OCI-LY7 (cell line): ENCODE data around the gene CABLES1. TPM values are rescaled to one million over a fixed set of nuclear protein-coding genes. Genes with fewer than 3 reads are reported as not detected.
A peak's percentile ranks its signal among the peaks of the same experiment; 100 is the strongest.

ENCODE experiments used
- BruUV-seq: library from RNA; stranded (reverse); fragments of 400-500 nt; replicated peaks from 2 replicates; lab custom pipeline; 2021; lab: Mats Ljungman, UMichigan
- CTCF ChIA-PET: fragments of 300-600 bp; sonication (Branson Sonifier 250); formaldehyde crosslinking; loops from one replicate; lab custom pipeline; 2022; ENCODE audit warnings: antibody characterized with exemption; ENCODE audit not compliant: unreplicated experiment; lab: Charles Lee
- POLR2A ChIA-PET: fragments of 300-600 bp; sonication (Branson Sonifier 250); formaldehyde crosslinking; loops from one replicate; lab custom pipeline; 2022; ENCODE audit warnings: antibody characterized with exemption; lab: Charles Lee
- DNase-seq: peaks from one replicate; pipeline ENCODE4 v3.0.0-alpha.2; 2015; ENCODE audit warnings: low spot score
- H2AFZ ChIP-seq: fragments of 200-600 bp; sonication (generic), shearing (Covaris generic); 2 replicates; pipeline ENCODE4 v1.6.1; 2014; ENCODE audit warnings: mild to moderate bottlenecking, antibody characterized with exemption, low read length, moderate library complexity
- H3K27ac ChIP-seq: fragments of 200-600 bp; sonication (generic); 2 replicates; pipeline ENCODE4 v1.5.1; 2014; ENCODE audit warnings: mixed run types, low read depth, mild to moderate bottlenecking, moderate library complexity, low read length, inconsistent platforms; ENCODE audit not compliant: poor library complexity, severe bottlenecking
- H3K36me3 ChIP-seq: fragments of 200-600 bp; sonication (generic); 2 replicates; pipeline ENCODE4 v1.6.1; 2014; ENCODE audit warnings: mild to moderate bottlenecking, antibody characterized with exemption, low read length, moderate library complexity, mixed read lengths; ENCODE audit not compliant: insufficient read depth
- H3K4me1 ChIP-seq: fragments of 200-600 bp; sonication (generic); 2 replicates; pipeline ENCODE4 v1.5.1; 2014; ENCODE audit warnings: mild to moderate bottlenecking, low read length; ENCODE audit not compliant: insufficient read depth, poor library complexity, severe bottlenecking
- H3K4me2 ChIP-seq: fragments of 200-600 bp; sonication (generic); 2 replicates; pipeline ENCODE4 v1.6.1; 2014; ENCODE audit warnings: mild to moderate bottlenecking, low read length
- H3K4me3 ChIP-seq: fragments of 200-600 bp; sonication (generic); 2 replicates; pipeline ENCODE4 v1.5.1; 2014; ENCODE audit warnings: mild to moderate bottlenecking, low read depth, low read length; ENCODE audit not compliant: poor library complexity, severe bottlenecking
- H3K79me2 ChIP-seq: fragments of 200-600 bp; sonication (generic); 2 replicates; pipeline ENCODE4 v1.6.1; 2016; ENCODE audit warnings: low read depth, mild to moderate bottlenecking, low read length, moderate library complexity, mixed read lengths; ENCODE audit not compliant: insufficient read depth
- H3K9me2 ChIP-seq: fragments of 200-600 bp; sonication (generic); 2 replicates; pipeline ENCODE4 v1.6.1; 2016; ENCODE audit warnings: mild to moderate bottlenecking, low read length, mixed read lengths; ENCODE audit not compliant: insufficient read depth
- H3K9me3 ChIP-seq: fragments of 200-600 bp; sonication (generic); 2 replicates; pipeline ENCODE4 v1.6.1; 2014; ENCODE audit warnings: mild to moderate bottlenecking, mixed run types, low read length, mixed read lengths
- H4K20me1 ChIP-seq: fragments of 200-600 bp; sonication (generic); 2 replicates; pipeline ENCODE4 v1.6.1; 2014; ENCODE audit warnings: mild to moderate bottlenecking, antibody characterized with exemption, low read length, moderate library complexity, mixed read lengths; ENCODE audit not compliant: insufficient read depth
- EZH2phosphoT487 ChIP-seq: fragments of 200-600 bp; sonication (generic); IDR thresholded peaks from 2 replicates; pipeline ENCODE4 v1.6.1; 2018; ENCODE audit warnings: low read depth, borderline replicate concordance, mild to moderate bottlenecking, mixed run types, antibody characterized with exemption, low read length, moderate library complexity, mixed read lengths
- intact Hi-C: fragments of 100-400 bp; cut with micrococcal nuclease; formaldehyde crosslinking; loops from one replicate; pipeline ENCODE4 v1.10.0; 2022; ENCODE audit not compliant: unreplicated experiment
- total RNA-seq, 2 experiments: library from RNA; depleted of rRNA in 1 of 2; stranded (reverse); fragments of >200 nt in 1 of 2; shearing (Covaris generic) in 1 of 2; gene quantifications; 2 replicates each; pipeline ENCODE4 v1.2.3, GENCODE V29; 2014 to 2022
- TF ChIP-seq, protein P1 (sequence below): fragments of 200-600 bp; sonication (generic); conservative IDR thresholded peaks from 2 replicates; pipeline ENCODE4 v1.5.1; 2014; ENCODE audit warnings: mild to moderate bottlenecking, antibody characterized with exemption, low read length, moderate library complexity, mixed read lengths

Gene CABLES1
- total RNA-seq, 2 experiments from 2014 or later: 20.6 to 28.7 TPM

- H3K27ac ChIP-seq: no peak overlapping the region
- H3K9me3 ChIP-seq: no peaks in the 10 kb centered on the region
- peaks cover 19% of the 10 kb centered on the region for H3K36me3 ChIP-seq
- ChIA-PET POLR2A (interaction anchor here (0.9 to 1.9 kb wide), 4 partner anchors 17 to 100 kb away, joined by 3 to 6 read pairs (median 4); no protein-coding TSS in a partner anchor), CTCF (no interaction called here)
- intact Hi-C loops: loop anchor here (5.0 kb wide), 1 partner anchor 449 kb away; the partner anchor contains the start of gene NPC1
- H3K4me1 ChIP-seq: peaks cover 70% of the 10 kb centered on the region
- no peak for DNase-seq
- no TSS peak for BruUV-seq
- no peak overlapping the region for H2AFZ ChIP-seq
- no peaks in the 10 kb centered on the region for H4K20me1 ChIP-seq
- H3K4me2 ChIP-seq: peak overlapping the region; percentile 90
- peak overlapping the region; percentile 76 for H3K4me3 ChIP-seq
- peaks cover 66% of the 10 kb centered on the region; the same call in 1 of the 2 replicates for H3K79me2 ChIP-seq
- no peaks in the 10 kb centered on the region for H3K9me2 ChIP-seq
- no peak for TF ChIP-seq EZH2phosphoT487
- TF ChIP-seq, protein P1, sequence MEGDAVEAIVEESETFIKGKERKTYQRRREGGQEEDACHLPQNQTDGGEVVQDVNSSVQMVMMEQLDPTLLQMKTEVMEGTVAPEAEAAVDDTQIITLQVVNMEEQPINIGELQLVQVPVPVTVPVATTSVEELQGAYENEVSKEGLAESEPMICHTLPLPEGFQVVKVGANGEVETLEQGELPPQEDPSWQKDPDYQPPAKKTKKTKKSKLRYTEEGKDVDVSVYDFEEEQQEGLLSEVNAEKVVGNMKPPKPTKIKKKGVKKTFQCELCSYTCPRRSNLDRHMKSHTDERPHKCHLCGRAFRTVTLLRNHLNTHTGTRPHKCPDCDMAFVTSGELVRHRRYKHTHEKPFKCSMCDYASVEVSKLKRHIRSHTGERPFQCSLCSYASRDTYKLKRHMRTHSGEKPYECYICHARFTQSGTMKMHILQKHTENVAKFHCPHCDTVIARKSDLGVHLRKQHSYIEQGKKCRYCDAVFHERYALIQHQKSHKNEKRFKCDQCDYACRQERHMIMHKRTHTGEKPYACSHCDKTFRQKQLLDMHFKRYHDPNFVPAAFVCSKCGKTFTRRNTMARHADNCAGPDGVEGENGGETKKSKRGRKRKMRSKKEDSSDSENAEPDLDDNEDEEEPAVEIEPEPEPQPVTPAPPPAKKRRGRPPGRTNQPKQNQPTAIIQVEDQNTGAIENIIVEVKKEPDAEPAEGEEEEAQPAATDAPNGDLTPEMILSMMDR: no peak
Measured at GRCh38 chr18:23137788-23138216, 2.5 kb downstream of the CABLES1 start.

DNA sequence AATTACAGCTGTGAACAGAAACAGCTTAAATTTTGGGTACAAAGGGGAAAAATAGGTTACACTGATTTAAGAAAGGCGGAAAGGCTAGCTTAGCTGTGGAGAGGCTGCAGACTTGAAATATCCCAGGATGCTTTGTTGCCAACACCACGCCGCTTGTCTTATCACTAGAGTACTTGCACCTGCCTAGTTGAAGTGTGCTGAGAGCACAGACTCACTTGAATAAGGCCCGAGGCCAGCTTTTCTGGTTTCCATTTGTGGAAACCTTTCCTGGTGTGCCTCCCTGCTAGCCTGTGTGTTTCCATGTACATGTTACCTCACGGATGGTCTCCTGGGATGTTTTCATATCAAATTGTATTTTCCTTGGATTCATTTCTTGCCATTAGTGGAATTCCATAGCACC lies 3.2 kb downstream of the CABLES1 start:
- intact Hi-C loops: loop anchor here (5.0 kb wide), 1 partner anchor 449 kb away; the partner anchor contains the start of gene NPC1
- CTCF ChIA-PET: no interaction called here
- TF ChIP-seq, protein P1: no peak
- TF ChIP-seq EZH2phosphoT487: no peak

More for the DNA sequence above, 3.2 kb downstream of the CABLES1 start:
- peak overlapping the region; percentile 76 for H3K4me3 ChIP-seq
- no peak overlapping the region for H3K27ac ChIP-seq
- H4K20me1 ChIP-seq: no peaks in the 10 kb centered on the region
- no peaks in the 10 kb centered on the region for H3K9me2 ChIP-seq
- POLR2A ChIA-PET: interaction anchor here (0.9 to 1.9 kb wide), 3 partner anchors 17 to 99 kb away, joined by 4 to 6 read pairs (median 4); no protein-coding TSS in a partner anchor
- BruUV-seq: no TSS peak
- peaks cover 69% of the 10 kb centered on the region; the same call in 1 of the 2 replicates for H3K79me2 ChIP-seq
- H3K4me2 ChIP-seq: peak overlapping the region; percentile 90
- H3K9me3 ChIP-seq: no peaks in the 10 kb centered on the region
- H3K4me1 ChIP-seq: peaks cover 70% of the 10 kb centered on the region
- DNase-seq: peak; percentile 28
- no peak overlapping the region for H2AFZ ChIP-seq
- H3K36me3 ChIP-seq: peaks cover 19% of the 10 kb centered on the region
